Measurements from ENCODE around the gene OPN4. TPM values are rescaled to one million over a fixed set of nuclear protein-coding genes. Genes with fewer than 3 reads are reported as not detected.

Gene OPN4
- total and polyA plus RNA-seq, 2 donors: 0.13 TPM; not detected in 1

GRCh38 chr10:86698207-86698940, 44.0 kb downstream of the OPN4 start:
- H3K4me3 ChIP-seq (ENCODE audit: low read depth, low read length): no peak overlapping the region
- H3K27ac ChIP-seq (ENCODE audit: low read depth): no peak overlapping the region
- 84% methylated on average over 9 of the region's 9 CpGs for WGBS
- no peaks in the 10 kb centered on the region for H3K36me3 ChIP-seq (ENCODE audit: insufficient read depth)
- no peak for DNase-seq (ENCODE audit: extremely low spot score)
- H3K4me1 ChIP-seq (ENCODE audit: insufficient read depth): no peaks in the 10 kb centered on the region

DNA sequence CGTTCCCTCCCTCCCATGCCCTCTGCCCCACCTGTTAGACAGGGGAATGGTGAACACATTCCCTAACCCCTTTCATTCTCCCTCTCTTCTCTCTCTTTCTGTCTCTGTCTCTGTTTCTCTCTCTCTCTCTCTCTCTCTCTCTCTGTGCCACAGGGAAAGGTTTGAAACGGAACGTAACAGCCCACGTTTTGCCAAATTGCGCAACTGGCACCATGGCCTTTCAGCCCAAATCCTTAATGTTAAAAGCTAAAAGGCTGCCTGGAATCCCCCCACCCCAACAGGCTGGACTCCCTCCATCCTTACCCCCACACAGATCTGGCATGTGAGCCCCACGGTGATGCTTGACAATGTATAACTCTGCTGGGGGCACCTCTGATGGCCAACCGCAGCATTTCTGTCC, 44.8 kb downstream of the OPN4 start:
- no peak for DNase-seq (ENCODE audit: extremely low spot score)
- no peaks in the 10 kb centered on the region for H3K4me1 ChIP-seq (ENCODE audit: insufficient read depth)
- WGBS: 93% methylated on average over 7 of the region's 7 CpGs
- H3K36me3 ChIP-seq (ENCODE audit: insufficient read depth): no peaks in the 10 kb centered on the region
- H3K27ac ChIP-seq (ENCODE audit: low read depth): no peak overlapping the region
- no peak overlapping the region for H3K4me3 ChIP-seq (ENCODE audit: low read depth, low read length)

- no peaks in the 10 kb centered on the region for H3K4me1 ChIP-seq (ENCODE audit: insufficient read depth)
- H3K27ac ChIP-seq (ENCODE audit: low read depth): no peak overlapping the region
Measured at GRCh38 chr10:86699541-86699940, 45.2 kb downstream of the OPN4 start.

DNA sequence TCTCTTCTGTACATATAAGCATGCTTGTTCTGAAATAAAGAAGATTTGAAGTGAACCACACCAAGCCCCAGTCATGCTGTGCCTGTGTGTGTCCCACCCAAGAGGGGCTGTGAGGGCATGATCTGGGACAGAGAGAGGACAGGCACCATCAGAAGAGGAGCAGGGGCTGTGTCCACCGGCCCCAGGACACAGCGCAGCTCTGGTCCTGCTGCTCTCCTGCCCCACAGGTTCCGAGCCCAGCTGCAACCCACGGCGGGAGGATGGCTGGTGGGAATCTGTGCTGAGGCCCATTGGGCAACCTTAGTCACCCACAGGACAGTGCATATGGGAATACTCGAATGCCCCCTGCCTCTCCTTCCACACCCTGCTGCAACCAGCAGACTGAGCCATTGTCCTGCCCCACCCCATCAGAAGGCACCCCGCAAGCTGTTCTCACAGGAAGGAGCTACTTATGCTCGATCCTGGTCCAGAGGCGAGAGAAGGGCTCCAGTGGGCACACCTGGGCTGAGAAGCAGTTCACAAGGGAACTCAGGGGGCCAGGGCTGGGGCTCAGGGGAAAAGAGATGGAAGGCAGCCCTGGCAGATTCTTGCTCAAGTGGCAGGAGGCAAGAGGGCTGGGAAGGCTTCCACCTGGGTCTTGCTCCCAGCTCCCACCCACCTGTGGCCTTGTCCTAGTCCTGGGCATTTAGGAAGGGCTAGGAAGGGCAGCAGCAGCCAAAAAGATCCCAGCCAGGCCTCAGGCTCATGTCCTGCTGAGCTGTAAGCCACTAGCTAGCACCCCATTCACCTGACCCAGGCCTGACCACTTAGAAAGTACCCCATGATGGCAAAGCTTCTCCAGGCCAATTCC, 45.9 kb downstream of the OPN4 start:
- Histone ChIP-seq H3K4me3 (ENCODE audit: low read depth, low read length) (no peak overlapping the region), H3K4me1 (ENCODE audit: insufficient read depth) (no peaks in the 10 kb centered on the region), H3K27ac (ENCODE audit: low read depth) (no peak overlapping the region), H3K36me3 (ENCODE audit: insufficient read depth) (no peaks in the 10 kb centered on the region)
- no peak for DNase-seq (ENCODE audit: extremely low spot score)
- 89% methylated on average over 9 of the region's 9 CpGs for WGBS

More at GRCh38 chr10:86699541-86699940, 45.2 kb downstream of the OPN4 start:
- no peak for DNase-seq (ENCODE audit: extremely low spot score)
- WGBS: 92% methylated on average over 8 of the region's 8 CpGs
- no peaks in the 10 kb centered on the region for H3K36me3 ChIP-seq (ENCODE audit: insufficient read depth)
- H3K4me3 ChIP-seq (ENCODE audit: low read depth, low read length): no peak overlapping the region

GRCh38 chr10:86700851-86701617, 46.7 kb downstream of the OPN4 start:
- no peaks in the 10 kb centered on the region for H3K4me1 ChIP-seq (ENCODE audit: insufficient read depth)
- no peak overlapping the region for H3K4me3 ChIP-seq (ENCODE audit: low read depth, low read length)
- no peak for DNase-seq (ENCODE audit: extremely low spot score)
- no peaks in the 10 kb centered on the region for H3K36me3 ChIP-seq (ENCODE audit: insufficient read depth)
- H3K27ac ChIP-seq (ENCODE audit: low read depth): no peak overlapping the region
- 96% methylated on average over 12 of the region's 12 CpGs for WGBS

- DNase-seq (ENCODE audit: extremely low spot score): no peak
- Histone ChIP-seq H3K4me3 (ENCODE audit: low read depth, low read length) (no peak overlapping the region), H3K36me3 (ENCODE audit: insufficient read depth) (no peaks in the 10 kb centered on the region), H3K4me1 (ENCODE audit: insufficient read depth) (no peaks in the 10 kb centered on the region), H3K27ac (ENCODE audit: low read depth) (no peak overlapping the region)
- 90% methylated on average over 8 of the region's 8 CpGs for WGBS
Measured at GRCh38 chr10:86703176-86703575, 48.8 kb downstream of the OPN4 start.

- H3K4me1 ChIP-seq (ENCODE audit: insufficient read depth): no peaks in the 10 kb centered on the region
- H3K36me3 ChIP-seq (ENCODE audit: insufficient read depth): no peaks in the 10 kb centered on the region
- DNase-seq (ENCODE audit: extremely low spot score): no peak
- H3K27ac ChIP-seq (ENCODE audit: low read depth): no peak overlapping the region
- H3K4me3 ChIP-seq (ENCODE audit: low read depth, low read length): no peak overlapping the region
- WGBS: 97% methylated on average over 1 of the region's 1 CpG
Measured at GRCh38 chr10:86705139-86705538, 50.8 kb downstream of the OPN4 start.

DNA sequence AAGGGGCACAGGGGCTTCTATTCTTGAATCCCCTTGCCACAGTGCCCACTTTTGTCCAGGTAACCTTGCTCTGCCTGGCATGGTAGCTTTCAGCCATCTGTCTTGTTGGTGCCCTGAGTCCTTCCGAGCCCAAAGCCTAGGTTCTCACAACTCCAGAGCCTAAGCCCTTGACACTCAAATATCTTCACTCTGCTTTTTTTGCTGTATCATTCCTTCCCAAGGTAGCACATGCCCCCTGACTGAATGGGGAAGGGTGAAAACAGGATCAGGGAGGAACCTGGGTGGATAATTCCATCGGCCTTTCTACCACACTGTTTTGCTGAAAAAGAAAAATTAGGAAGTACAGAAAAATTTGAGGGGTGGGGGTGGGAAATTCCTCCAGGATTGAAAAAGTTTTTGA, 51.6 kb downstream of the OPN4 start:
- Histone ChIP-seq H3K27ac (ENCODE audit: low read depth) (no peak overlapping the region), H3K4me3 (ENCODE audit: low read depth, low read length) (no peak overlapping the region), H3K36me3 (ENCODE audit: insufficient read depth) (no peaks in the 10 kb centered on the region), H3K4me1 (ENCODE audit: insufficient read depth) (no peaks in the 10 kb centered on the region)
- 95% methylated on average over 2 of the region's 2 CpGs for WGBS
- no peak for DNase-seq (ENCODE audit: extremely low spot score)

DNA sequence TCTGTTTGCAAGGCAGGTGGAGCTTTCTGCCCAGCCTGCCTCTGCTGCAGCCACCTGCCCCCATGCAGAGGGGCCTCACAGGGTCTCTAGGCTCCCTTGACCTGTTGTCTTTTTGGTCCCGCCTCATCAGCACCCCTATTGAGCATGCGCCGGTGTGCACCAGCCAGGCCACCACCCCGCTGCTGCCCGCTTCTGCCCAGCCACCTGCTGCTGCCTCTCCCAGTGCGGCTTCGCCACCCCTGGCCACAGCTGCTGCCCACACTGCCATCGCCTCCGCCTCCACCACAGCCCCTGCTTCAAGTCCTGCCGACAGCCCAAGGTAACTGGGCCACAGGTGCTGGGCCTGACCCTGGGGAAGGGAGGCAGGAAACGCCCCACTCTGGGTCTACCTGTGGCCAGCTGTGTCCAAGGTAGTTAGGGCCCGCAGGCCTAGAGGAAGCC, 52.1 kb downstream of the OPN4 start:
- H3K4me1 ChIP-seq (ENCODE audit: insufficient read depth): no peaks in the 10 kb centered on the region
- no peak for DNase-seq (ENCODE audit: extremely low spot score)
- 95% methylated on average over 12 of the region's 12 CpGs for WGBS
- H3K4me3 ChIP-seq (ENCODE audit: low read depth, low read length): no peak overlapping the region
- no peak overlapping the region for H3K27ac ChIP-seq (ENCODE audit: low read depth)
- no peaks in the 10 kb centered on the region for H3K36me3 ChIP-seq (ENCODE audit: insufficient read depth)

DNA sequence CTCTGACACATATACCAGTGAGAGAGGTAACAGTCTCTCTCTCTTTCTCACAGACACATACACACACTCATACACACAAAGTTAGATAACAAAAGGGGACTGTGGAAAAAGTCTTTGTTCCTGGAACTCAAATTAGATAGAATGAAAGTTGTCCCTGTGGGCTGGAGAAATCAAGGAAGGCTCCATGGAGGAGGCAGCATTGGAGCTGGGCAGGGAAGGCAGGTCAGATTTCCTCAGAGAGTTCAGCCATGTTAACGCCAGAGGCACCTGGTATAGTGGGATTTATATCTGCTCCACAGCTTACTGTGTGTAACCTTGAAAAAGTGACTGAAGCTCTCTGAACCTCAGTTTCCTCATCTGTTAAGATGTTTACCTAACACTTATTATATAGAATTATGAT, 52.6 kb downstream of the OPN4 start:
- Histone ChIP-seq H3K36me3 (ENCODE audit: insufficient read depth) (no peaks in the 10 kb centered on the region), H3K4me3 (ENCODE audit: low read depth, low read length) (no peak overlapping the region), H3K4me1 (ENCODE audit: insufficient read depth) (no peaks in the 10 kb centered on the region), H3K27ac (ENCODE audit: low read depth) (no peak overlapping the region)
- 98% methylated on average over 1 of the region's 1 CpG for WGBS
- no peak for DNase-seq (ENCODE audit: extremely low spot score)

GRCh38 chr10:86707505-86707904, 53.2 kb downstream of the OPN4 start:
- no peak overlapping the region for H3K4me3 ChIP-seq (ENCODE audit: low read depth, low read length)
- WGBS: 57% methylated on average over 4 of the region's 4 CpGs
- no peaks in the 10 kb centered on the region for H3K4me1 ChIP-seq (ENCODE audit: insufficient read depth)
- H3K27ac ChIP-seq (ENCODE audit: low read depth): no peak overlapping the region
- DNase-seq (ENCODE audit: extremely low spot score): no peak
- H3K36me3 ChIP-seq (ENCODE audit: insufficient read depth): no peaks in the 10 kb centered on the region

DNA sequence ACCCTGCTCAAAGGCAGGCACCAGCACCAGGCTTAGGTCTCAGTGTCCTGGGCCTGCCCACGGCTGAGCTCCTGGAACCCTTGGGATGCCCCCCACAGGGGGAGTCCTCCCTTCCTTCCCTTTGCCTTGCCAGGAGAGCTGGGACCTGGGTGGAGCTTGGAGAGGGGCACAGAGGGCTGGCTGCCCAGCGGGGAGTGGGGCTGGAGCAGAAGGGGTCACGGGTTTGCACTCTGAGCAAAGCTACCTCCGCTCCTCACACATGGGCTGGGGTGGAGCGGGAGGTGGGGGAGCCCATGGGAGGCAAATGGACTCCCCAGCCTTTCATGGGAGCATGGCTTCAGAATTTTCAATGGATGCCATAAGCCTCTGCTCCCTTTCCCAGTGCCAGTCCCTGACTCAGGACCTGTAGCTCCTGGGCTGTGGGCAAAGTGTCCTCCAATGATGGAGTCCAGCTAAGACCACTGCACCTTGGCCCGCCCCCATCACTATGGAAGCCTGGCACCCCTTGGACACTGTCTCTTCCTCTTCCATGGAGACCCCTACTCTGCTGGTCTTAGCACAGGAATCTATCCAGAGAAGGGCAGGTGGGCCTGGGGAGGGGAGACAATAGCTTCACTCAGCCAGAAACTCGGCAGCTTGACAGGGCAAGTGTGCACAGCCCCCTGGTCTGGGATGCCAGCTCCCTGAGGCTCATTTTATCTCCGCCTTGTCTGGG, 53.9 kb downstream of the OPN4 start:
- no peak for DNase-seq (ENCODE audit: extremely low spot score)
- WGBS: 92% methylated on average over 8 of the region's 8 CpGs
- H3K27ac ChIP-seq (ENCODE audit: low read depth): no peak overlapping the region

DNA sequence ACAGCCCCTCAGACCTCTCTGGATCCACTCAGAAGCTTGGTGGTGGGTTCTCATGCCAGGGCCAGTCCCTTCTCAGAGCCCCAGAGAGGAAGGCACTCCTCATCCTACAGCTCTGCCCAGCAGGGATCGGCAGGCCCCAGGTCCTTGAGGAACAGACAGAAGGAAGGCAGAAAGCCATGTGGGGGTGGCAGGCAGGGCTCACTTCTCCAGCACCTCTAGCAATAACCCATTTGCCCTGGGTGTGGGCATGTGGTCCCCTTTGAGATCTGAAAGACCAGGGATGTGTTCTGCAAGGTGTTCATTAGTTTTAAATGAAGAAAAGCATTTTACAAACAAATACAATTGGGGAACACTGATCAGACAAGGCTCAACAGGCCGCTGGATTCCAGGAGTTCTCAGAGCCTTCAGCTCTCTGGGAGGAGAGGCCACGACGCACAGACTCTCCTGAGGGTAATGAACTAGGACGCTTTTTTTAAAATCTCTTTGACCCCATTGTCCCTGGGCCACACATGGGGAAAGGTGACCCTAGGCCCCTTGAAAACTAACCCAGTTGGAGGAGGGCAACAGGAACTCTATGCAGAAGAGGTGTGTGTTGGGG, 54.5 kb downstream of the OPN4 start:
- Histone ChIP-seq H3K36me3 (ENCODE audit: insufficient read depth) (no peaks in the 10 kb centered on the region), H3K4me3 (ENCODE audit: low read depth, low read length) (no peak overlapping the region), H3K4me1 (ENCODE audit: insufficient read depth) (no peaks in the 10 kb centered on the region), H3K27ac (ENCODE audit: low read depth) (no peak overlapping the region)
- WGBS: 72% methylated on average over 5 of the region's 5 CpGs
- no peak for DNase-seq (ENCODE audit: extremely low spot score)

More for the DNA sequence above, 53.9 kb downstream of the OPN4 start:
- H3K4me3 ChIP-seq (ENCODE audit: low read depth, low read length): no peak overlapping the region
- H3K4me1 ChIP-seq (ENCODE audit: insufficient read depth): no peaks in the 10 kb centered on the region
- no peaks in the 10 kb centered on the region for H3K36me3 ChIP-seq (ENCODE audit: insufficient read depth)

Data from urinary bladder (tissue), 4 donors.